GM21360 (cell line): ENCODE data around the gene GPR83.
"Not testable (repeated sequence)": the region's sequence is repeated elsewhere in the genome, so short reads cannot be mapped to it uniquely, and the experiment has no call there.

Experiments
- ATAC-seq: cut with Tn5 transposase; IDR thresholded peaks from one replicate; pipeline ENCODE4 v1.9.1; 2021; ENCODE audit warnings: mild to moderate bottlenecking, moderate library complexity; ENCODE audit not compliant: unreplicated experiment

The GPR83 gene

GRCh38 chr11:94400839-94401772 lies at the start of gene GPR83:
TSS of gene GPR83 (minus strand) at chr11:94401419. CDS start at chr11:94401247, 172 bp downstream.
- no peak for ATAC-seq

DNA sequence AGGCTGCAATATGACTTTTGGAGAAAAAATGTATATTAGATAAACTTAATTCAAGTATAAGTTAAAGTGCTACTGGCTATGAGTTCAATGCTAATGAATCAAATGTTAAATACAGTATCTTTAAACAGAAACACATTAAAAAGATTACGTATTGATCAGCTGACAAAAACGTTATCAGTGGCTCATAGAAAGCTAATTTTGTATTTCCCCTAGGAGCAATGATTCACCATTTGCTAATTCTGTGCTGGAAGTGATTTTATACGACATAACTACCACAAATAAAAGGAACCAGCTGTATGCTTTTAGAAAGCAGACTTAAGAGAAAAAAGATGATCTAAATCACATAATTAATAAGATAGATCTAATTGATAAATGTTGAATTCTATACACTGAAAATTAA lies 48.8 kb upstream of the GPR83 start:
- ATAC-seq = no peak

DNA sequence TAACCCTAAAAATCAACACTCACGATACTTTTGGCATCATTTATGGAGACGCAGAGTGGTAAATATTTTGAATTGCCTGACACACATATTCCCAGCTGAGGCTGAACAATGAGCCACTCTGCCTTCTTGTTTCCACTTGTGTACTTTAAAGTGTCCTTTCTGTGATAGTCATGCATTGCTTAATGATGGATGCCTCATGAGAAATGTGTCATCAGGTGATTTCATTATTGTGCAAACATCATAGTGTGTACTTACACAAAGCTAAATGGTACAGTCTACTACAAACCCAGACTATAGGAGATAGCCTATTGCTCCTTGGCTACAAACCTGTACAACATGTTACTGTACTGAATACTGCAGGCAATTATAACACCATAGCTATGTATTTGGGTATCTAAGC lies 48.2 kb upstream of the GPR83 start:
- no peak for ATAC-seq

DNA sequence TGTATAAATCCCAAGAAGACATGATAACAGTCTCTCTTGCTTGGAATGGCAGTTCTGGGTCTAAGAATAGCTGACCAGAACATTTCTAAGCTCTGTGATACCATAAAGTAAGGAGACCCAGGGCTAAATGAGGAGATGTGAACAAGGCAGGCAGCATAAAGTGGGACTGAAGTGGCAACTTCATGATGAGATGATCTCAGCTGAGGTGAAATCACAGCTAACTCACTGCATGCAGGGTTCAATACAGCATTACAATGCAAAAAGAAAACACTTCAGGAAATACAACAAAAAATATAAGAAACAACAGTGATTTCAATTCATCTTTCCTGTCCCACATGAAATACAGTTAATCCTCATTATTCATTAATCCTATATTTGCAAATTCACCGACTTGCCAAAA lies 47.8 kb upstream of the GPR83 start:
- no peak for ATAC-seq

DNA sequence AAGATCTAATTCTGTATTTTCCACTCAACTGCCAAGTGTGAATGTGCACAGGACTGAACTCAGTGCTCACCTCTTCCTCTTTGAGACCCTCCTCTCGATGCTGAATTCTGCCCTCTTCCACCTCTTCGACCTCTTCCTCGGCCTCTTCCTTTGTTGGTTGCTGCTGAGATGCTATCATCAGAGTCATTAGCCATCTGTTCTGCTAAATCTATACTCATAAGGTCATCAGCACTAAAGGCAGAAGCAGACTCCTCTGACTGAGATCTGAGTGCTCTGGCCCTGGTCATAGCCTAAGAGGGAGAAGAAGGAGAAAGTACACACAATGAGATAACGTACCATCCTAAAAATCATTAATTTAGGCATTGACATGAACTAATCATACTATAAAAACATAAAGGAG lies 45.9 kb upstream of the GPR83 start:
- no peak for ATAC-seq

DNA sequence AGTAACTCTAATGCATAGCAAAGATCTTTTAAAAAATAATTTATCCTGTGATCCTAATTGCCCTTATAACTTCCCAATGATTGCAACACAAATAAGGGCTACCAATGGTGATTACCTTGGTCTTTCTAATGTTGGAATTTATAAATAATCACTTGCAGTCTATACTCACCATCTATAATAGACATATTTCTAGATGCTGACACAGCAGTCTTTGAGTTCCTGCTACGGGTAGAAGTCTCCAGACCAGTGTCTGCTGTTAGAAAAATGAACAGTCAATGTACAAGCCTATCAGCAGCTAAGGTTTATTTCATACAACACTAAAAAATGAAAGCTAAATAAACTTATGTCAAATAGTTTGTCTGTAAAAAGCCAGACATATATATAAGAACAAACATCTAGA lies 44.4 kb upstream of the GPR83 start:
- ATAC-seq = no peak

DNA sequence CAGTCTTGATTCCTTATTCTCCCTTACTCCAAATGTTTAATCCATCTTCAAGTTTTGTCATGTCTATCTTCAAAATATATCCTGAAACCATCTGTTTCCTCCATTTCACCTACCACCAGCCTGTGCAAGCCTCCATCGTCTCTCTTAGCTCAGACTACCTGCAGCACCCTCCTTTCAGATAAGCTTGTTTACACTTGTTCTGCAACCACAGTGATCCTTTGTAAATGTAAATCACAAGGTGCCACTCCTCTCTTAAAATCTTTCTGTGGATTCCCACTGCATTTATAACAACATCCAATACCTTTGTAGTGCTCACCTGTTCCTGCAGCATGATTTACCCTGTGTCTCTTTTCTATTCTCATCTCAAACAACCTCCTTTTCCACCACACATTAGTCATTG lies 31.8 kb upstream of the GPR83 start:
- ATAC-seq = no peak

GRCh38 chr11:94424662-94425061 lies 23.4 kb upstream of the GPR83 start:
- ATAC-seq = no peak

GRCh38 chr11:94424011-94424410 lies 22.8 kb upstream of the GPR83 start:
- ATAC-seq = no peak

- no peak for ATAC-seq
These were observed 22.3 kb upstream of the GPR83 start for GRCh38 chr11:94423507-94423906.

GRCh38 chr11:94418123-94418765 lies 17.0 kb upstream of the GPR83 start:
- no peak for ATAC-seq

DNA sequence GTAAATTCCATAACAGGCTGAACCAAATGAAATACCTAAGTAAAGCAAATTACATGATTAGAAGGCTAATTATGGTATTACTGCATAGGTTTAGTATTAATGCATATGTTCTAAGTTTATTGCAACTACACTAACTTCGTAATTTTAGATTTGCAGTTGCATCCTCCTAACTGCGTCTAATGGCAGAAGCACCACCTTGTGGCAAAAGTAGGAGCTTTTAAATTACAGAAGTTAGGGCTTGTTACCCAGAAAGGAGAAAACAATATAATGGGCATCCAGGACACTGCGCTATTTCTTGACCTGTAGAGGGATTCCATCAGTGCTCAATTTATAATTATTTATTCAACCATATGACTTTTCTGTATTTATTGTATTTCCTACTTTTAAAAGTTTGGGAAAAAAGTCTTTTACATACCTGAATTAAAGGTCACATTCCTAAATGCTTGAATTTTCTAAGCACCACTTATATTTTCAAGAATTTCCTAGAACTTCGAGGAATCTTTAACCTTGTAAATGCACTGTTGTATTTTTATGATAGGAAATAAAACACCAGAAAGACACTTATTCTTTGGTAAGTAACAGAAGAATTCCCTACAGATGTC lies 16.3 kb upstream of the GPR83 start:
- no peak for ATAC-seq

GRCh38 chr11:94405062-94405833 lies 4.0 kb upstream of the GPR83 start:
- ATAC-seq = no peak

DNA sequence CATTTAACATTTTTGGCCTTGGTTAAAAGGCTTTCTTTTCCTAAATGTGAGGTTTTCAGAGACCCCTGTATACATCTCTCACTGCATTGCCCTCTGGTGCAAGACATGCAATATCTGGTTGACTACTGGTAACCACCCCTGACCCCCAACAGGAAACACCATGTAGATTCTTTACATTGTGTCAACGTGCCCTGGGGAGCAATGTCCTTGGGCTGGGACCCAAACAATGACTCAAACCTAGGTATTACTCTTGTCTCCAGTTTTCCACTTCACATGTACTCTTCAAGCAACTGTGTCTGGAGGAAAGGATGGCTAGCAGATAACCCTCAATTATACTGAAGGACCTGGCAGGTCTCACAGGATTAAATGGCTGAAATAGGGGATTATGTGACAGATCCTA lies 1.1 kb upstream of the GPR83 start:
- ATAC-seq = no peak

DNA sequence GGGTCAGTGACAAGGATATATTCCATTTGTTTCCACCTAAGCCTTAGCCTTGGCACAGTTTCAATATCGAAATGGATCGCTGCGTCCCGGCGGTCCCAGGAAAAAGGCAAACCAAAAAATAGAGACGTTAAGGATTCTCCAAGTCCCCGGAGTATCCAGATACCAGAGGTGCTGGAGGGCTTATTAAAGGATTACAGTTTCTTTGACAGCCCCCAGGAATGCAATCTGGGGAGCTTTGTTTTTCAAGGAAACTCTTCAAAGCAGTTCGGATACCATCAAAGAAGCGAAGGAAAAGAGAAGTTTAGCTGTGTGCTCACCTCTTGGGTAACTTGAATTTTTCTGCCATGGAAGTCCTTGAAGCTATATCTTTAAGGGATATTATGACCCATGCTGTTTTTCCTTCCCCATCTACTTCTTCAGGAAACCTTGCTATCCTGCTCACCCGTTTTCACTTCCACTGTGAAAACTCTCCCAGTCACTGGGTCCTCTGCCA lies 600 bp upstream of the GPR83 start:
- no peak for ATAC-seq

DNA sequence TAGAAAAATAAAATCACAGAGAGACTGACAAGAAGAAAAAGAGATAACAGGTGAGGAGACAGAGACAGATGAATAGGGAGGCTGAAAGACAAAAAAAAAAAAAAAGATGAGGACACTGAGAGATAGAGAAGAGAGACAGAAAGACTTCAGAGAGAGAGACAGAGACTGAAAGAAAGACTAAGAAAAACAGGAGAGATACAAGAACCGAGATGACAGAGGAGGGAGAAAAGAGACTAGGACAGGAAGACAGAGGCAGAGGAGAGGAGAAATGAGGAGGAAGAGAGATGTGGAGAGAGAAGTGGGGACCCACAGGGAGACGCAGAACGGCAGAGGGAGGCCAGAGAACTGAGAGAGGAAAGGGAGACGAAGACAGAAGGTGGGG lies 771 bp downstream of the GPR83 start:
- no peak for ATAC-seq

- ATAC-seq = no peak
These were observed 1.2 kb downstream of the GPR83 start for GRCh38 chr11:94400050-94400449.

DNA sequence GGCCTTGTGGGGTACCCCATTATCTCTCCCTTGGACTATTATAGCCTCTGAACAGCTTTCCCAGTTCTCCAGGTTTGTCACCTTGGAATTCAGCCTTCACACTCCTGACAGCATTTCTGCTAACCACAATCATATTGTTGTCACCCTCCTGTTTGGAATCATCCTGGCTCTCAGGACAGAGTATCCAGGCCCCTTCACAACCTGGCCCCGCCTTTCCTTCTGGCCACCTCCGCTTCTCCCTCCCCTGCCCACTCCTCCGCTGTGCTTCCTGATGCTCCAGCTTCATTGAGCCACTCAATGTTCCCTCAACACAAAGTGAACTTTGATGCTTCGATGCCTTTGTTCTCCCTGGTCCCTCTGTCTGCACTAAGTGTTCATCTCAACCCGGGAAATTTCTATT lies 3.1 kb downstream of the GPR83 start:
- no peak for ATAC-seq

DNA sequence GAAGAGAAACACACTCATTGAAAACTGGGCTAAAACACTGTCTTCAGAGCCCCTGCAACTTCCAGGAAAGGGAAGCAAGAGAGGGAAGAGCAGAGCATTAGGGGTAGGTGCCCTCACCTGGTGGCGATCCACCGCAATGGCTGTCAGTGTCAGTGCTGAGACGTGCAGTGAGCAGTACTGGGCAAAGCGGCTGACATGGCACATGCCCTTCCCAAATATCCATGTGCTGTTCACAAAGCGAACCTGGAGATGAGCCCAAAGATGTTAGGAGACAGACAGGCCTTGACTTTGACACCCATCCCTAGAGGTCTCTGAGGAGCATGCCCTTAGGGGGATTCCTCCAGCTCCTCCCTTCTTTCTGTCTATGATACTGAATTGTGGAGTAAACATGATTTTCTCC lies 4.9 kb downstream of the GPR83 start:
- no peak for ATAC-seq

DNA sequence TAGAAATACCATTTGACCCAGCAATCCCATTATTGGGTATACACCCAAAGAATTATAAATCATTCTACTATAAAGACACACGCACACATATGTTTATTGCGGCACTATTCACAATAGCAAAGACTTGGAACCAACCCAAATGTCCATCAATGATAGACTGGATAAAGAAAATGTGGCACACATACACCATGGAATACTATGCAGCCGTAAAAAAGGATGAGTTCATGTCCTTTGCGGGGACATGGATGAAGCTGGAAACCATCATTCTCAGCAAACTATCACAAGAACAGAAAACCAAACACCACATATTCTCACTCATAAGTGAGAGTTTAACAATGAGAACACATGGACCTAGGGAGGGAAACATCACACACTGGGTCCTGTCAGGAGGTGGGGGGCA lies 9.3 kb downstream of the GPR83 start:
- not testable (repeated sequence) for ATAC-seq

- ATAC-seq = no peak
These were observed 21.6 kb downstream of the GPR83 start for GRCh38 chr11:94379613-94380012.
